Lower leg skin (tissue), 4 donors: ENCODE measurements around the gene PTCD2. TPM values are rescaled to one million over a fixed set of nuclear protein-coding genes. Genes with fewer than 3 reads are reported as not detected.

Source experiments
- DNase-seq, 2 donors: peaks; one replicate each; pipeline ENCODE4 v3.0.0-alpha.2; 2019; ENCODE audit warnings: low spot score in 2 of 2
- H3K4me3 ChIP-seq: fragments of 200-600 bp; sonication (generic); 2 replicates; pipeline ENCODE4 v1.5.1; 2017; ENCODE audit warnings: mild to moderate bottlenecking, low read depth; ENCODE audit not compliant: poor library complexity, severe bottlenecking
- POLR2A ChIP-seq, 2 donors: fragments of 450-650 bp; IDR thresholded peaks; one replicate each; pipeline ENCODE4 v1.6.1; 2016 to 2017; ENCODE audit warnings: antibody characterized with exemption in 2 of 2, mild to moderate bottlenecking in 1 of 2, moderate library complexity in 1 of 2
- WGBS, 2 donors: methylation state at CpG; one replicate each; pipeline ENCODE4 v1.1.5; 2018; 5-methylcytosine and 5-hydroxymethylcytosine counted together
- intact Hi-C: fragments of 100-400 bp; cut with DNase I; formaldehyde crosslinking; loops from one replicate; pipeline ENCODE4 v1.15.0; 2023; ENCODE audit warnings: low total_unique reads
- total RNA-seq, 4 donors: library from RNA; depleted of rRNA; stranded (reverse); fragments of >200 nt; gene quantifications; one replicate each; pipeline ENCODE4 v1.1.0, GENCODE V29; 2016
- TF ChIP-seq, protein P1 (sequence below), 3 donors: fragments of 450-650 bp; IDR thresholded peaks; one replicate each; pipeline ENCODE4 v1.5.1; 2016; ENCODE audit warnings: antibody characterized with exemption in 3 of 3, mild to moderate bottlenecking in 3 of 3, moderate library complexity in 2 of 3

The PTCD2 gene
- total RNA-seq, 4 donors from 2014 or later, result 7.2 to 12.5 (median 7.9) TPM

DNA sequence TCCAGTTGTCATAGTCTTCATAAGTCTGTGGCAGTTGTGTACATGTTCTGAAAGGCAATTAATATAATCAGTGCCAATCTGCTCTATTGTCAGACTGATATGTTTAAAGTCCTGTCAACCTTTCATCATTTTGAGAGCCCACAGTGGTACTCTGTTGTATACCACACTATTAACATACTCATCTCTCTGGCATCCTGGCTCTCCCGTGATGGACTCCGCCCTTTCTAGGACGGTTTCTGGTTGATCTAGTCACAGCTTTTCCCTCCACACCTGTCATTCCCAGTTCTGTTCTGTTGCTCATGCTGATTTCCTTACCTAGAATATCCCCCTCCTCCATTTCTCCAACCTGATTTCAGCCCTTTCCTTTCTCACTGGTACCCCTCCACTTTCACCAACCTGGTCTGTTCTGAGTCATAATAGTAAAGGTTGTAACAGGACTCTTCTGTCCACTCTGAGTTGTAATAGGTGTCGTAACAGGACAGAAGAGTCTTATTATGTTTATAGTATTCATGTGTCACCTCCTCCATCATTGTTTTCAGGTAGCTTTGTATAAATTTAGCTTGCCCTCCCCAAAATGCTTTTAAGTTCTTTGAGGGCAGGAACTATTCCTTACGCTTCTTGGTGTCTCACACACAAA lies 4.1 kb downstream of the PTCD2 start:
- no peak for TF ChIP-seq POLR2A (IDR thresholded peaks at IDR 0.05)
- TF ChIP-seq, protein P1, sequence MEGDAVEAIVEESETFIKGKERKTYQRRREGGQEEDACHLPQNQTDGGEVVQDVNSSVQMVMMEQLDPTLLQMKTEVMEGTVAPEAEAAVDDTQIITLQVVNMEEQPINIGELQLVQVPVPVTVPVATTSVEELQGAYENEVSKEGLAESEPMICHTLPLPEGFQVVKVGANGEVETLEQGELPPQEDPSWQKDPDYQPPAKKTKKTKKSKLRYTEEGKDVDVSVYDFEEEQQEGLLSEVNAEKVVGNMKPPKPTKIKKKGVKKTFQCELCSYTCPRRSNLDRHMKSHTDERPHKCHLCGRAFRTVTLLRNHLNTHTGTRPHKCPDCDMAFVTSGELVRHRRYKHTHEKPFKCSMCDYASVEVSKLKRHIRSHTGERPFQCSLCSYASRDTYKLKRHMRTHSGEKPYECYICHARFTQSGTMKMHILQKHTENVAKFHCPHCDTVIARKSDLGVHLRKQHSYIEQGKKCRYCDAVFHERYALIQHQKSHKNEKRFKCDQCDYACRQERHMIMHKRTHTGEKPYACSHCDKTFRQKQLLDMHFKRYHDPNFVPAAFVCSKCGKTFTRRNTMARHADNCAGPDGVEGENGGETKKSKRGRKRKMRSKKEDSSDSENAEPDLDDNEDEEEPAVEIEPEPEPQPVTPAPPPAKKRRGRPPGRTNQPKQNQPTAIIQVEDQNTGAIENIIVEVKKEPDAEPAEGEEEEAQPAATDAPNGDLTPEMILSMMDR (IDR thresholded peaks at IDR 0.05), result no peak
- H3K4me3 ChIP-seq, result no peak overlapping the region
- no peak for DNase-seq
- 71 to 79% methylated on average over 5 of the region's 5 CpGs for WGBS, 2 donors
- intact Hi-C loops, result no loop called here

DNA sequence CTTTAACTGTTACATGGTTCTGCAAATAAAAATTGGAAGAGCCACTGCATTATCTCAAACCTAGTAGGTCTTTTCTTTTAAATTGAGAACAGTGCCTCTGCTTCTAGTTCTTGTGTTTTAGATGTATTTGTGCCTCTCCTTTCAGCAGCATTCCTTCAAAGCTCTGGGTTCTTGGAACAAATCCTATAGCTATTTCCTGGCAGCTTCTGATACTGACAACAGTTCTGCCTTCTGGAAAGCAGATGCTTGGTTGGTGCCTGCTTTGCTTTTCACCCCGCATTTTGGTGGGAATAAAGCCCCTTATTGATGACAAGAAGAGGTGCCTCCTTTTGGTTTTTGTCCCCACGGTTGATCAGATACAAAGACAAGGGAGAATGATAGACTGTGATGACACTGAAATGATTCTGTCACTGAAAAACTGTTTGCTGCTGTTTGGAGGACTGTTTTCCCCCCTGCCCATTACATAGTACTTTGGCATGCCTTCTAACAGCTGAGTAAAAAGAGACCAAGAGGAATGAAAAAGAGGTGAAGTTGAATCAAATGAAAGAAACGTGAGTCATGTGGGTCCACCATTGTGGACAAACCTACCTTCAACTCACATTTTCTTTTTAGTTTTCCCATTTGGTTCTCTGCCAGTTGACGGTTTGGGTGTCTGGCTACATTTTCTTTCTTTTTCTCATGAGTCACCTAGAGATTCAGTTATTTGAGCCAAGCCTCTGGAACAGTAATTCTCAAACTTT lies 5.6 kb downstream of the PTCD2 start:
- H3K4me3 ChIP-seq, result no peak overlapping the region
- DNase-seq, result no peak
- 60 to 67% methylated on average over 4 of the region's 4 CpGs for WGBS, 2 donors
- no peak for TF ChIP-seq POLR2A (IDR thresholded peaks at IDR 0.05)
- TF ChIP-seq, protein P1 (IDR thresholded peaks at IDR 0.05), result no peak
- intact Hi-C loops, result no loop called here

DNA sequence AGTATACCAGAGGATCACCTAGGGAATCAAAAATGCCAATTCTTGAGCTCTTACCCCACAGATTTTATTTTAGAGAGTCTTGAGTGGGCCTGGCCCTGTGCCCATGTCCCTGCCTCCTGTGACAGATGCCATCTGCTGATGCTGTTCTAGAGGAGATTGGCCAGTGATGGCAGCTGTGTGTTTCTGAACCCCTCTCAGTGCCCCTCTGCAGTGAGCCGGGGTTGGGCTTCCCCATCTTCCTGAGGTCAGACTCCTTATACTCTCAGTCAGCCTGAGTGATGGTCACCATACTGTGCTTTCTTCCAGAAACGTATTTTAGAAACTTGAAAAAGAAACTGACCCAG lies 6.1 kb downstream of the PTCD2 start:
- WGBS, 2 donors, result 70 to 72% methylated on average over 2 of the region's 2 CpGs
- intact Hi-C loops, result no loop called here
- H3K4me3 ChIP-seq, result no peak overlapping the region
- TF ChIP-seq, protein P1 (IDR thresholded peaks at IDR 0.05), result no peak
- TF ChIP-seq POLR2A (IDR thresholded peaks at IDR 0.05), result no peak
- no peak for DNase-seq

DNA sequence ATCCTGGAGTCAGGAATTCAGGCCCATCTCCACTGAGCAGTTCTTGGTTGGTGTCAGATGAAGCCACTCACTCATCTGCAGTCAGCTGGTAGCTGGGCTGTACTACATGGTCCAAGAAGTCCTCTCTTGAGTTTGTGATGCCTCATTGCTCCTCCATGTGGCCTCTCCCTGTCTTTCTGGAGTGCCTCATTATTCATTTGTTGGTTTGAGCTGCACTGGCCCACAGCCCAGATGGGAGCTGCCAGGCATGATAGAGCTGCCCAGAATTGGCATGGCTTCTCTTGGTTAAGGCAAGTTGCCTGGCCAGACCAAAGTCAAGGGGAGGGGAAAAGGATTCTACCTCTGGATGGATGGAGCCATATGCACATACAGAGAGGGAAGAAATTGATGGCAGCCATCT lies 8.0 kb downstream of the PTCD2 start:
- no peak for DNase-seq
- intact Hi-C loops, result no loop called here
- TF ChIP-seq, protein P1 (IDR thresholded peaks at IDR 0.05), result no peak
- no peak for TF ChIP-seq POLR2A (IDR thresholded peaks at IDR 0.05)

DNA sequence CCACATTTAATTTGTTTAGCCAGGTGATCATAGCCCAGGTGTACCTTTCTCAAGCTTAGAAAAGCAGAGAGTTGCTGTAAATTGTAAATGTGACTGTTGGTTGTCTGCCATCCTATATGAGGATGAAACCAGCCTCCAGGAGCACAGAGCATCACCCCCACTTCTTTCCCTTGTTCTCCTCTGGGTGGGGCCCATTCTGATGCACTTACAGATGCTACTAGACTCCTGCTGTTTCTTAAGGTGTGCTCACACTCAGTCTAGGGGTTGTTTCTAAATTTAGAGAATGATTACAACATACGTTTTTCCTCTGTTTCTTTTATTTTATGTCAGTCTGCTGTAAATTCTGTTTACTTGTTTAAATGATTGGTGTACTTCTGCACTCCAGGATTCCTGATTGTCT lies 10.5 kb downstream of the PTCD2 start:
- no peak for DNase-seq
- no peak for TF ChIP-seq POLR2A (IDR thresholded peaks at IDR 0.05)
- TF ChIP-seq, protein P1 (IDR thresholded peaks at IDR 0.05), result no peak
- H3K4me3 ChIP-seq, result no peak overlapping the region
- 80 to 82% methylated on average over 1 of the region's 1 CpG for WGBS, 2 donors
- intact Hi-C loops, result no loop called here

More for the DNA sequence above, 8.0 kb downstream of the PTCD2 start:
- no peak overlapping the region for H3K4me3 ChIP-seq
